Cardiac fibroblast (primary cell): Measurements from ENCODE around the gene GGT6.

Experiments used
- DNase-seq, 2 donors: peaks; one replicate each; pipeline versions ENCODE4 v3.0.0 to v3.0.0-alpha.2; 2010; ENCODE audit warnings: low read depth in 2 of 2
- H3K4me3 ChIP-seq, 2 donors: replicated peaks in 1 of 2; 1 replicate in 1 of 2; 2 replicates in 1 of 2; pipeline ENCODE4 v1.5.1; 2011; ENCODE audit warnings: low read depth in 2 of 2, low read length in 2 of 2, mild to moderate bottlenecking in 2 of 2, moderate library complexity in 1 of 2
- TF ChIP-seq, protein P1 (sequence below): IDR thresholded peaks from one replicate; pipeline ENCODE4 v1.5.1; 2011; ENCODE audit warnings: low read depth, mild to moderate bottlenecking, low read length, inconsistent platforms

GGT6 gene

DNA sequence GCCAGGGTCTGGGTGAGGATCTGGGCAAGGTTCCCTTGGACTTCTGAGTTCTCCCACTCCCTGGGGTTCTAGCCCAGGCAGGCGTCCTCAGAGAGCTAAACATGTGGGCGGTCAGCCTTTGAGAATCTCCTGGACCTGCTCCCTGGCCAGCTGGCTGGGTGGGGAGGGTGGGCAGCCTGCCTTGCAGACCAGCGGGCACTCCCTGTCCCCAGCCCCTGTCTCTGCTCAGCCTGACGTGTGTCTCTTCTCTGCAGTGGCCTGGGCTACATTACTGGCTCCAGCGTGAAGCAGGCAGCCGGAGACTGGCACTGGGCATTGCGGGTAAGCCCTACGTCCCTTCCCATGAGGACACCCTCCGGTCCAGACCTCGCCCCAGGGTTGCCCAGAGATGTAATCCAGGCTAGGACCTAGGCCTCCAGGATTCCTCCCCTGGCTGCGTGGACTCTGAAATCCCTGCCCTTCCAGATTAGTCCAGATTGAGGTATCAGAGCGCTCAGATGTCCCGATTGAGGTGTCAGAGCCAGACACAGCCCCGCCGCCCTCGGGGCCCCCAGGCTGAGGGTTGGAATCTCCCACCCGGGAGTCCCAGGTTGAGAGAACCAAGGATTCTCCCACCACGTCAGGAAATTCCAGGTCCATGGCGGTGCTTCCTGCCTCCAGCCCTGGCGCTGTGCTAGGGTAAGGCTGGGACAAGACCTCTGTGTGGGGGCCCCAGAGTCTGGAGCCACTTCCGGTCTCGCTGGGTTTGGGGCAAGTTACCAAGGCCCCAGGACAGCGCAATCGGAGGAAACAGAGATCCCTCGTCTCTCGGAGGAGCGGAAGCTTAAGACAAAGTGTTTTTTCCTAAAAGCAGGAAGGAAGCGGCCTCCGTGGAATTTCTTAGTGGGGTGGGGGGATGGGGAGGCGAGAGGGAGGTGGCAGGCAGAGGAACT is 29.3 kb downstream of the GGT6 start:
- TF ChIP-seq, protein P1, sequence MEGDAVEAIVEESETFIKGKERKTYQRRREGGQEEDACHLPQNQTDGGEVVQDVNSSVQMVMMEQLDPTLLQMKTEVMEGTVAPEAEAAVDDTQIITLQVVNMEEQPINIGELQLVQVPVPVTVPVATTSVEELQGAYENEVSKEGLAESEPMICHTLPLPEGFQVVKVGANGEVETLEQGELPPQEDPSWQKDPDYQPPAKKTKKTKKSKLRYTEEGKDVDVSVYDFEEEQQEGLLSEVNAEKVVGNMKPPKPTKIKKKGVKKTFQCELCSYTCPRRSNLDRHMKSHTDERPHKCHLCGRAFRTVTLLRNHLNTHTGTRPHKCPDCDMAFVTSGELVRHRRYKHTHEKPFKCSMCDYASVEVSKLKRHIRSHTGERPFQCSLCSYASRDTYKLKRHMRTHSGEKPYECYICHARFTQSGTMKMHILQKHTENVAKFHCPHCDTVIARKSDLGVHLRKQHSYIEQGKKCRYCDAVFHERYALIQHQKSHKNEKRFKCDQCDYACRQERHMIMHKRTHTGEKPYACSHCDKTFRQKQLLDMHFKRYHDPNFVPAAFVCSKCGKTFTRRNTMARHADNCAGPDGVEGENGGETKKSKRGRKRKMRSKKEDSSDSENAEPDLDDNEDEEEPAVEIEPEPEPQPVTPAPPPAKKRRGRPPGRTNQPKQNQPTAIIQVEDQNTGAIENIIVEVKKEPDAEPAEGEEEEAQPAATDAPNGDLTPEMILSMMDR, result no peak
- peak in 1 of 2 donors; percentile 63 for DNase-seq
- no peak overlapping the region for H3K4me3 ChIP-seq

DNA sequence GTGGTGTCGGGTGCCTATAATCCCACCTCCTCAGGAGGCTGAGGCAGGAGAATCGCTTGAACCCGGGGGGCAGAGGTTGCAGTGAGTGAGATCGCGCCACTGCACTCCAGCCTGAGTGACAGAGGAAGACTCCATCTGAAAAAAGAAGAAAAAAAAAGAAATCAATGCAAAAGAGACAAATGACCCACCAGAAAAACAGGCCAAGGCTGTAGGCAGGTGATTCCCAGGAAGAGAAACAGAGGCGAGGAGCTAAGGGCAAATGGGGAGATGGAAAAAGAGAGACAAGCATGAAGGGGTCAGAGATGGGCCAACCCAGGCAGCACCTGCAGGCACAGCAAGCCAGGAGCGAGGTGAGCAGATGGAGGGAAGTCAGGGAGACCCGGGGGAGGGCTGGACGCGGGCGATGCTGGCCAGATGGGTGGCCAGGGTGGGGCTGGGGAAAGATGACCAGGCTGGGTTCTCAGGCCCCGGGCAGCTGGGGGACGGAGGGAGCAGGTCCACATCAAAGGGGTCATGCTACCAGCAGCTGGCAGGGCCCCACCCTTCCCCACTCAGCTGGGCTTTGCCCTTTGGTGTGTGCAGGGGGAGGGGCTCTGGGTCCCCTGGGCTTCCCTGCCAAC is 30.7 kb downstream of the GGT6 start:
- no peak overlapping the region for H3K4me3 ChIP-seq
- no peak for DNase-seq
- TF ChIP-seq, protein P1, result no peak

DNA sequence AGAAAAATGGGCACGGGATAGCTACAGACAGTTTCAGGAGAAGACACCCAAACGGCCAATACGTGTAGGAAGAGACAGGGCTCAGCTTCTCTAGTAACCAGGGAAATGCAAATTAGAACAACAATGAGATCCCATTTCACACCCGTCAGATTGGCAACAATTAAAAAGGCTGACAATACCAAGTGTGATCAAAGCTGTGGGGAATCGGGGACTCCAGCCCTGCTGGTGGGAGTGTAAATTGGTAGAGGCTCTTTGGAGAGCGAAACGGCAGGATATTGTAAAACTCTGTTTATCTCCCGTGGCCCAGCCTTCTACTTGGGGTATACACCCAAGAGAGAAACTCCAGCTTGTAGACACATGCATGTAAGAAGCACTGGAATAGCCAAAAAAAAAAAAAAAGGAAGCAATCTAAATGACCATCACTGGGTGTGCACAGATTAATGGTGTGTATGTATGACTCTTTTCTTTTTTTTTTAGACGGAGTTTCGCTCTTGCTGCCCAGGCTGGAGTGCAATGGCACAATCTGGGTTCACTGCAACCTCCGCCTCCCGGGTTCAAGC is 32.7 kb downstream of the GGT6 start:
- TF ChIP-seq, protein P1, result no peak
- H3K4me3 ChIP-seq, result no peak overlapping the region
- no peak for DNase-seq

DNA sequence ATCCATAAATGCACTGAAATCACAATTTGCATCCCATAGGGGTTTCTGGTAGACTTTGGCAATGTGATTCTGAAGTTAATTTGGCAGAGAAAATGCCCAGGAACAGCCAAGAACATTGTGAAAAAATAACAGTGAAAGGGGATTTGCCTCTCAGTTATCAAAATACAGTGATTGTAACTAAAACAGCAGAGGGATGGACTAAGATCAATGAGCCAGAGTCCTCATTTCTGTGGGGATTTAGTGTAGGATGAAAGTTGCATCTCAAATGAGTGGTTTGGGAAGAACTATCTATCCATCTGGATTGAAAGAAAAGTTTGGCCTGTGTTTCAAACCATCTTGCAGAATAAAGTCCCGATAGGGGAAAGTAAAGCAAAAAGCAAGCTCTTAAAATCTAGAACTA is 33.2 kb downstream of the GGT6 start:
- H3K4me3 ChIP-seq, result no peak overlapping the region
- TF ChIP-seq, protein P1, result no peak
- DNase-seq, result peak in 1 of 2 donors; percentile 31

DNA sequence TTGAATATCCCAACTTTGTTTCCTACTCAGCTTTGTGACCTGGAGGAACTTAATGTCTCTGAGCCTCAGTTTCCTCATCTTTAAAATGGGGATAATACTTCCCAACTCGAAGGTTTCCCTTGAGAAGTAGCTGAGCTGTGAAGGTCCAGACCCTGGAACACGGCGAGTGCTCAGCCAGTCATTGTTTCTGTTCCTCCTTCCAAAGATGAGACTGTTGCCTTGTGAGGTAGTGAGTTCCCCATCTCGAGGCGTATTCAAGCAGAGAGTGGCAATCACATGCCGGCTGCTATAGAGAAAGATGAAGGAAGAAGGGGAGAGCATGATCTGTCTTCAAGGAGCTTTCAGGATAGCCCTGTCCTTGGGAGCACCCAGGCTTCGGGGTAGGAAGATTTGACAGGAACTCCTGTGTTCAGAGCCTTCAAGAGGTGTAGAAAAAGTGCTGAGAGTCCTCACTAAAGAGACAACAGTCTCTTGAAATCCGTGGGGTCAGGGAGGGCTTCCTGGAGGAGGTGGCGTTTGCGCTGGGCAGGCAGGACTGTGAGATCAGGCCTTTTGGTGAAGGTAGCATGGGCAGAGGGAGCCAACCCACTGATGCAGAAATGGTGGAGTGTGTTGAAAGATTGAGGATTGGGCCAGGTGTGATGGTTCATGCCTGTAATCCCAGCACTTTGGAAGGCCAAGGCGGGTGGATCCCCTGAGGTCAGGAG is 34.5 kb downstream of the GGT6 start:
- TF ChIP-seq, protein P1, result no peak
- no peak overlapping the region for H3K4me3 ChIP-seq
- no peak for DNase-seq

DNA sequence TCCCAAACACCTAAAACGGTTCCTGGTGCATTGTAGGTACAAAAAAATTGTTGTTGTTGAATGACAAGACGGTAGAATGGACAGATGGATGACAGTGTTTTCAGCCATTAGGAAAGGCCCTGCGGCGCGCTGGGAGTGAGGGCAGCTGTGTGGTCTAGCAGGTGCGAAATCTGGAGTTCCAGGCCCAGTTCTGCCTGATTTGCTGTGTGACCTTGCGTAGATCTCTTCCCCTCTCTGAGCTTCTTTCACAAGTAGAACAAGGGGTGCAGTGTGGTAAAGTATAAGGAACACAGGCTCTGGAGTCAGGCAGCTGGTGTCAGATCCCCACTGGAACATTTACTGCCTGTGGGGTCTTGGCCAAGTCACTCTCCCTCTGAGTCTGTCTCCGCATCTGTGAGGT is 36.4 kb downstream of the GGT6 start:
- DNase-seq, result no peak
- TF ChIP-seq, protein P1, result no peak
- no peak overlapping the region for H3K4me3 ChIP-seq
